Activated CD4-positive, alpha-beta memory T cell treated with anti-CD3 and anti-CD28 coated beads for 36 hours (primary cell): ENCODE results near the gene ENTREP3. TPM values are rescaled to one million over a fixed set of nuclear protein-coding genes. Genes with fewer than 3 reads are reported as not detected.

Experiments used
- CTCF ChIA-PET: fragments of 350-600 bp; sonication (Branson Sonifier 250); formaldehyde crosslinking; loops from one replicate; lab custom pipeline; 2021; ENCODE audit warnings: antibody characterized with exemption, inconsistent platforms; lab: Charles Lee
- POLR2A ChIA-PET: fragments of 350-600 bp; sonication (Branson Sonifier 250); formaldehyde crosslinking; loops from one replicate; lab custom pipeline; 2021; ENCODE audit warnings: antibody characterized with exemption; lab: Charles Lee
- DNase-seq: peaks from one replicate; pipeline ENCODE4 v3.0.0-alpha.2; 2020
- H3K27ac Mint-ChIP-seq: one replicate; pipeline ENCODE4 v1.8.0; 2021; ENCODE audit warnings: mixed read lengths
- H3K27me3 Mint-ChIP-seq: one replicate; pipeline ENCODE4 v1.8.0; 2021; ENCODE audit warnings: mixed read lengths
- H3K36me3 Mint-ChIP-seq: one replicate; pipeline ENCODE4 v1.8.0; 2021; ENCODE audit warnings: mixed read lengths
- H3K4me1 Mint-ChIP-seq: one replicate; pipeline ENCODE4 v1.8.0; 2021; ENCODE audit warnings: low read depth, mixed read lengths
- H3K4me3 Mint-ChIP-seq: one replicate; pipeline ENCODE4 v1.8.0; 2021; ENCODE audit warnings: mild to moderate bottlenecking, mixed read lengths
- H3K9me3 Mint-ChIP-seq: one replicate; pipeline ENCODE4 v1.8.0; 2021; ENCODE audit warnings: mixed read lengths
- intact Hi-C: fragments of 100-400 bp; cut with micrococcal nuclease; formaldehyde crosslinking; loops from one replicate; pipeline ENCODE4 v1.15.1; 2023
- total RNA-seq, 2 experiments: library from RNA; stranded (reverse); gene quantifications; one replicate each; pipeline ENCODE4 v1.2.3, GENCODE V29; 2021

Gene ENTREP3
- total RNA-seq, 2 experiments from 2014 or later = 32.9 to 34.1 TPM

DNA sequence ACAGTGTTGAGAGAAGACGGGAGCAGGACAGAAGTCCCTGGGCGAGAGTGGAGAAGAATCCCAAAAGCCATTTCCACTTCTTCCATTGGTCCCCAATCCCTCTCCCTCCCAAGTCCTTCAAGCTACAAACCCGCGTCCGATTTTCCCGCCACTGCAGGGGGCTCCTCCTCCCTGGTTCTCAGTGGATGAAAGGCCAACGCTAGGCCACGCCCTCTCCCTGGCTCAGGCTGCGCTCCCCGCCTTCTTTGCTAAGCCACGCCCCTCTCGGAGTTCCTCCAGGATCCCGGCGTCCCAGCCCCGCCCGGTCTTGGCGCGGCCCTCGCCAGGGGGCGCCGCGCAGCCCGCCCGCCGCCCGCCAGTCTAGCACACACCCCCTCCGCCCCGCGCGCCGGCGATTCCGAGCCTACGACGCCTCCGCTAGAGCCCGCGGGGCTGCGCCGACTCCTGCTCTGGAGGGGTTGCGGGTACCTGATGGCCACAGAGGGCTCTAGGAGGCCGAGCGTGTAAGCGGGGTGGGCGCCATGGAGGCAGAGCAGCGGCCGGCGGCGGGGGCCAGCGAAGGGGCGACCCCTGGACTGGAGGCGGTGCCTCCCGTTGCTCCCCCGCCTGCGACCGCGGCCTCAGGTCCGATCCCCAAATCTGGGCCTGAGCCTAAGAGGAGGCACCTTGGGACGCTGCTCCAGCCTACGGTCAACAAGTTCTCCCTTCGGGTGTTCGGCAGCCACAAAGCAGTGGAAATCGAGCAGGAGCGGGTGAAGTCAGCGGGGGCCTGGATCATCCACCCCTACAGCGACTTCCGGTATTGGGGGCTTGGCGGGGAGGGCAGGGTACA, 22.0 kb upstream of the ENTREP3 start, which contains the start of gene HCN3:
Gene HCN3 (plus strand): TSS at position 394 of the 832 bp plus-strand sequence. CDS start 128 bp downstream, at position 522.
- Mint-ChIP-seq H3K27me3 (no peaks in the 10 kb centered on the region), H3K36me3 (peaks cover 5% of the 10 kb centered on the region), H3K4me1 (peaks cover 32% of the 10 kb centered on the region), H3K9me3 (no peaks in the 10 kb centered on the region), H3K4me3 (peak within 1 kb of the TSS; percentile 65), H3K27ac (peak within 1 kb of the TSS; percentile 61)
- ChIA-PET POLR2A (interaction anchor here (1.0 to 1.6 kb wide), 2 partner anchors 31 to 43 kb away, joined by 3 to 6 read pairs; partner anchors contain the start of genes FDPS and RUSC1), CTCF (interaction anchor here (0.7 to 3.0 kb wide), 8 partner anchors 16 to 46 kb away, joined by 3 to 19 read pairs (median 8); partner anchors contain the start of genes FDPS and RUSC1)
- DNase-seq = peak; percentile 96
- intact Hi-C loops = loop anchor here (1.0 to 10.0 kb wide), 6 partner anchors 15 to 578 kb away; partner anchors contain the start of genes FDPS, GON4L, SCAMP3 and SYT11

DNA sequence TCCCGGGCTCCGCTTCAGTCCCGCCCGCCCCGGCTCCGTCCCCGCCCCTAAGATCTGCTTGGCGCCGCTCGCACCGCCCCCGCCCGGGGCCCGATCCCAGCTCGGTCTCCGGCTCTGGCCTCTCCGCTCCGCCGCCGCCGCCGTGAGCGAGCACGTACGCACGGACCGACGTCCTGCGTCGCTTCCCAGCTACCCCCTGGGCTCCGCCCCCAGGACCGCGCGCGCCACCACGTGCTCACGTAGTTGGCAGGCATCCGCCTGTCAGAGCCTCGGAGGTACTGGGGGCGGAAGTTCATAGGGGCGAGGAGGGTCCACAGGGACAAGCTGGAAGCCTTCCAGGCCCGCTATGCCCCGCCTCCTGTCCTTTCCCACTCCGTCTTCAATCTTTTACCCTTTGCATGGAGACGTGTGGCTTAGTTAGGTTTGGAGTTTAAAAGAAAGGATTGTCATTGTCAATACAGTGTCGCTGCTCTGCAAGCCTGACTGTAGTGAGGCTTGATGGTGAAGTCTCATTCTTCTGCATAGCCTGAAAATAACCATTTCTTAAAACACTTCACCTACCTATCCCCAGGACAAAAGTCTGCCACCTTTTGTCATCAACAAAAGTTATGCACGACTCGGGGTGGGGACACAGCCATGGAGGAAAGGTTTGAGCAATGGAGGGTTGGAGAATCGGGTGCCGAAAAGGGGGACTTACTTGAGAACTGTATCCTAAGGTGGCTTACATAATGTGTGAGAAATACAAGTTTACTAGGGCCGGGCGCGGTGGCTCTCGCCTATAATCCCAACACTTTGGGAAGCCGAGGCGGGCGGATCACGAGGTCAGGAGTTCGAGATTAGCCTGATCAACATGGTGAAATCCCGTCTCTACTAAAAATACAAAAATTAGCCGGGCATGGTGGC, 18.3 kb upstream of the ENTREP3 start, which contains the start of gene CLK2:
Gene CLK2 (minus strand): TSS at position 162 of the 903 bp plus-strand sequence. CDS start 2,527 bp downstream, outside the sequence.
- peaks cover 47% of the 10 kb centered on the region for H3K4me1 Mint-ChIP-seq
- H3K27ac Mint-ChIP-seq = peak within 1 kb of the TSS; percentile 85
- intact Hi-C loops = loop anchor here (1.0 to 10.0 kb wide), 4 partner anchors 11 to 581 kb away; partner anchors contain the start of genes GON4L, SCAMP3 and SYT11
- H3K9me3 Mint-ChIP-seq = no peaks in the 10 kb centered on the region
- DNase-seq = peak; percentile 98
- ChIA-PET CTCF (interaction anchor here (0.6 to 4.4 kb wide), 8 partner anchors 8 to 50 kb away, joined by 3 to 39 read pairs (median 4); partner anchors contain the start of genes FDPS and SCAMP3), POLR2A (interaction anchor here (0.5 to 2.5 kb wide), 10 partner anchors 10 to 590 kb away, joined by 3 to 14 read pairs (median 4); partner anchors contain the start of genes FDPS, GON4L and SCAMP3)
- H3K36me3 Mint-ChIP-seq = peaks cover 30% of the 10 kb centered on the region
- peak within 1 kb of the TSS; percentile 88 for H3K4me3 Mint-ChIP-seq
- H3K27me3 Mint-ChIP-seq = no peaks in the 10 kb centered on the region

DNA sequence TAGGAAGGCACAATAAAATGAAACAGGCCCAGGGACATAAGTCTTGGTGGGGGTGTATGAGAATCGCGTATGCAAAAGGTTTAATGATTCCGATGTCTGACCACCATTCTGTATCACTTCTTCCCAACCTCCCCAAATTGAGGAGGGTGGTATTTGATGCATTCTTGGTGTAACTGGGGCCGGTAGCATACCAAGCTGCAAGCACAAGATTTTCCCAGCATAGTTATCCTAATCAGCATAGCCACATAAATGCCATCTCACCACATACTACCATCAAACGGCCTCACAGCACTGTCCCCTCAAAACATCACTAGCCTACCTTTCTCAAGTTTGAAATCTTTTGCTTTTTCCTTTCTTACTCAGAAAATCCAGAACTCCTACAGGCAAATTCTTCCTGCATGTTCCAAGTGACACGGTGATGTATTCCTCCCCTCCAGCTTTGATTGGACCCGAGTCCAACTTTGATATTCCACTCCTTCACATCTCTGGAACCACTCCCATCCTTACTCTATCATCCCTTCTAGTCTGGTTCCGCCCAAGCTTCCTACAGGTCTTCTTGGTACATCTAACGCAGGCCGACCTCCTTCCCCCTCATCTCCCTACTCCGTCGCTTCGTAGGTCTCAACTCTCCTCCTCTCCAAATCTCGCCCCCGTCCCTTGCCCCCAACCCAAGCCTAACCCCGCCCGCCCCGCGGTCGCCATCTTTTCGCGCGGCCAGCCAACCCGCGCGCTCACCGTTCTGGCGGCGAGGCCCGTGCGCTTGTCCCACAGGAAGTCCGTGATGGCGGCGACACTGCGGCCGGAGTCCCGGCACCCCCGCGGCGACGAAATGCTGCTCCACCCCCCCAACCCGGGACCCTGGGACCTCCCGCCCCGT, 17.4 kb upstream of the ENTREP3 start:
- H3K27ac Mint-ChIP-seq = peak overlapping the region; percentile 85
- H3K27me3 Mint-ChIP-seq = no peaks in the 10 kb centered on the region
- DNase-seq = no peak
- H3K4me3 Mint-ChIP-seq = peak overlapping the region; percentile 88
- H3K36me3 Mint-ChIP-seq = peaks cover 36% of the 10 kb centered on the region
- peaks cover 43% of the 10 kb centered on the region for H3K4me1 Mint-ChIP-seq
- POLR2A ChIA-PET = interaction anchor here (0.6 to 2.5 kb wide), 10 partner anchors 9 to 584 kb away, joined by 3 to 14 read pairs (median 4); partner anchors contain the start of genes FDPS, GON4L and SCAMP3
- no peaks in the 10 kb centered on the region for H3K9me3 Mint-ChIP-seq
- CTCF ChIA-PET = interaction anchor here (0.6 to 4.4 kb wide), 7 partner anchors 8 to 50 kb away, joined by 3 to 39 read pairs (median 6); partner anchors contain the start of genes FDPS and SCAMP3
- intact Hi-C loops = loop anchor here (1.0 to 10.0 kb wide), 4 partner anchors 10 to 582 kb away; partner anchors contain the start of genes GON4L, SCAMP3 and SYT11

DNA sequence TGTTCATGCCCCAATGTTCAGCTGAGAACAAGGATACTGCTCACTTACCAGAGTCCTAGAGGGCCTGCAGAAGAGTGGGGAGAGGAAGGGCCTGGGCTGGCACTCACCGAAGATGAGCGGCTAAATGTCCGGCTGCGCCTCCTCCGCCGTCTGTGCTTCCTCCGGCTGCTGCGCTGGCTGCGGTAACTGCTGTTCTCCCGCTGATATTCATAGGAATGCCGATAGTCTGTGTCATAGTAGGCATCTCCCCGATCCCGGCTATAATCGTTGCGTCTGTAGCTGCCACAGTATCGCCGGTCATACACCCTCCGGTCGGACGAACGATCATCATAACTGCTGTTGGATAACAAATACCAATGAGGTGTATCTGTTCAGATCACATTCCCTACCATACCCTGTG, 14.1 kb upstream of the ENTREP3 start:
- POLR2A ChIA-PET = no interaction called here
- H3K36me3 Mint-ChIP-seq = peaks cover 64% of the 10 kb centered on the region
- no peak overlapping the region for H3K4me3 Mint-ChIP-seq
- no peaks in the 10 kb centered on the region for H3K9me3 Mint-ChIP-seq
- H3K27ac Mint-ChIP-seq = no peak overlapping the region
- CTCF ChIA-PET = no interaction called here
- peaks cover 29% of the 10 kb centered on the region for H3K4me1 Mint-ChIP-seq
- intact Hi-C loops = no loop called here
- no peak for DNase-seq
- no peaks in the 10 kb centered on the region for H3K27me3 Mint-ChIP-seq

DNA sequence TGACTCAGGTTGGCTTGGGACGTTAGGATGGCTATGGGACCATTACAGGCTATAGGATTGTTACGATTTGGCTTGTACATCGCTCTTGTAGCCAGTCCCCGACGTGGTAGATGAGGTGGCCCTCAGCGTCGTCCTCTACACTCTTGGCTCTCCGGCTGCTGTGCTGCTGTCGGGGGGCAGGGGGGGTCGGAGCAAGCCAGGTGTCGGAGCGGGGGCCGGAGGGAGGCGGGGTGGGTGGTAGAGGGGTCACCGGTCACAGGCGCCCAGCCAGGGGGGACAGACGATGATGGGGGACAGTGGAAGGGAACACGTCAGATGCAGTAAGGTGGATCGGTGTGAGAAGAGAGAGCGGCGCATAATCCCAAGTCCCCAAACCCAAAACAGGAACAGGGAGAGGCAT, 13.3 kb upstream of the ENTREP3 start:
- POLR2A ChIA-PET = no interaction called here
- DNase-seq = no peak
- CTCF ChIA-PET = interaction anchor here (0.9 kb wide), 1 partner anchor 55 kb away, joined by 3 read pairs; no protein-coding TSS in a partner anchor
- H3K27ac Mint-ChIP-seq = no peak overlapping the region
- H3K36me3 Mint-ChIP-seq = peaks cover 68% of the 10 kb centered on the region
- intact Hi-C loops = no loop called here
- H3K4me1 Mint-ChIP-seq = peaks cover 25% of the 10 kb centered on the region
- H3K4me3 Mint-ChIP-seq = no peak overlapping the region
- no peaks in the 10 kb centered on the region for H3K27me3 Mint-ChIP-seq
- H3K9me3 Mint-ChIP-seq = no peaks in the 10 kb centered on the region

DNA sequence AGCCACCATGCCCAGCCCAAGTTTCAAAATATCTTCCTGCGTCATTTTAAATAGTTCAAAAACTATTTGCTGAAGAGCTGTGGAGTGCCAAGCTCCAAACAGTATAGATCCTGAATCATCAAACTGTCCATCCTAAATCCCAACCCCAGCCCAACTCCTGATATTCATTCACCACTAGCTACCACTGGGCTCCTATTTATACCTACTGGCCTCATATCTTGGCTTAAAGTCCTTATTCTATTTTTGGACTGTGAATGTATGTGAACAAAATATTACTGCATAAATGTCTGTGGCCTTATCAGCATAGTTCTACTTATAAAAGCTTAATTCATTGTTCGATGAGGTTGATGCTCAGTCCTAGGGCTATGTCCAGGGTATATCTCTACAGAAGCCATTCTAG, 12.1 kb upstream of the ENTREP3 start:
- Mint-ChIP-seq H3K4me1 (peaks cover 23% of the 10 kb centered on the region), H3K4me3 (no peak overlapping the region), H3K27ac (no peak overlapping the region), H3K9me3 (no peaks in the 10 kb centered on the region), H3K36me3 (peaks cover 75% of the 10 kb centered on the region), H3K27me3 (no peaks in the 10 kb centered on the region)
- ChIA-PET POLR2A (interaction anchor here (0.6 kb wide), 1 partner anchor 223 kb away, joined by 3 read pairs; no protein-coding TSS in a partner anchor), CTCF (interaction anchor here (0.7 to 4.3 kb wide), 3 partner anchors 17 to 55 kb away, joined by 3 to 54 read pairs (median 3); partner anchors contain the start of gene FDPS)
- intact Hi-C loops = no loop called here
- DNase-seq = no peak

DNA sequence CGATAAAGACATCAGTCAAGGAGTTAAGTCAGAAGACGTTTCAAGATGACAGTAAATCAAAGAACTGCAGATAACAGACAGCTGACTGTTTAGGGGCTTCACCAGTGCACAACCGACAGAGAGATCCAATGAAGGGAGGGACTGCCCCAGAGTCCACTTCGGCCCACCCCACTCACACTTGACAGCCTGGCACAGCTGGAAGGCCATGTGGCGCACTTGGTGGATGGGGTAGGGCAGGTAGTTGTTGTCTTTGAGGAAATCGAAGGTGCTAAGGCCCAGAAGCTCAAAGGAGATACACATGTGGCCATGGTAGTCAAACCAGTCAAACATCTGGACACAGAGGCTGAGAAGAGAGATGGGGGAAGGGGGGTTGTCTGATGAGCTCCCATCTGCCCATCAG, 11.3 kb upstream of the ENTREP3 start:
- peaks cover 19% of the 10 kb centered on the region for H3K4me1 Mint-ChIP-seq
- H3K36me3 Mint-ChIP-seq = peaks cover 80% of the 10 kb centered on the region
- intact Hi-C loops = no loop called here
- ChIA-PET CTCF (interaction anchor here (1.3 to 4.3 kb wide), 2 partner anchors 16 to 57 kb away, joined by 5 to 54 read pairs; no protein-coding TSS in a partner anchor), POLR2A (interaction anchor here (0.6 kb wide), 1 partner anchor 223 kb away, joined by 3 read pairs; no protein-coding TSS in a partner anchor)
- no peaks in the 10 kb centered on the region for H3K27me3 Mint-ChIP-seq
- H3K9me3 Mint-ChIP-seq = no peaks in the 10 kb centered on the region
- no peak overlapping the region for H3K4me3 Mint-ChIP-seq
- no peak for DNase-seq
- H3K27ac Mint-ChIP-seq = no peak overlapping the region

DNA sequence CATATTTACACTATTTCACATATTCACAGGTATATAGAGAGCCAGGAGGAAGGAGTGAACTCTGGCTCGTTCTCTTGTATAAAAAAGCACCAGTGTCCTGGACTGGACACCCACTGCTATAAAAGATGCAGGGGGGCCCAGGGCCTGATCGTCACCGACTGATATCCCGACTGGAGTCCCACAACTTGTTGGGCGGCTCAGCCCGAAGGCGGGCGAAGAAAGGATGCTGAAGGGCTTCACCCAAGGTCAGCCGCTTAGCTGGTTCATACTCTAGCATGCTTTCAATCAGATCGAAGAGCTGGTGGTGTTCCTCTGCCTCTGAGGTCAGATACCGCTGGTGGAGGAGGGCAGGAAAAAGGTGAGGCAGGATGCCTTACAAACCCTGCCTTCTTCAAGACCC, 7.8 kb upstream of the ENTREP3 start:
- no peak for DNase-seq
- no peaks in the 10 kb centered on the region for H3K27me3 Mint-ChIP-seq
- CTCF ChIA-PET = interaction anchor here (0.9 to 1.2 kb wide), 3 partner anchors 12 to 60 kb away, joined by 3 to 14 read pairs (median 6); no protein-coding TSS in a partner anchor
- peaks cover 72% of the 10 kb centered on the region for H3K36me3 Mint-ChIP-seq
- intact Hi-C loops = no loop called here
- H3K4me1 Mint-ChIP-seq = peaks cover 24% of the 10 kb centered on the region
- no peak overlapping the region for H3K4me3 Mint-ChIP-seq
- H3K9me3 Mint-ChIP-seq = no peaks in the 10 kb centered on the region
- H3K27ac Mint-ChIP-seq = peak overlapping the region; percentile 88
- POLR2A ChIA-PET = interaction anchor here (1.2 kb wide), 1 partner anchor 10 kb away, joined by 4 read pairs; the partner anchor contains the start of gene CLK2

DNA sequence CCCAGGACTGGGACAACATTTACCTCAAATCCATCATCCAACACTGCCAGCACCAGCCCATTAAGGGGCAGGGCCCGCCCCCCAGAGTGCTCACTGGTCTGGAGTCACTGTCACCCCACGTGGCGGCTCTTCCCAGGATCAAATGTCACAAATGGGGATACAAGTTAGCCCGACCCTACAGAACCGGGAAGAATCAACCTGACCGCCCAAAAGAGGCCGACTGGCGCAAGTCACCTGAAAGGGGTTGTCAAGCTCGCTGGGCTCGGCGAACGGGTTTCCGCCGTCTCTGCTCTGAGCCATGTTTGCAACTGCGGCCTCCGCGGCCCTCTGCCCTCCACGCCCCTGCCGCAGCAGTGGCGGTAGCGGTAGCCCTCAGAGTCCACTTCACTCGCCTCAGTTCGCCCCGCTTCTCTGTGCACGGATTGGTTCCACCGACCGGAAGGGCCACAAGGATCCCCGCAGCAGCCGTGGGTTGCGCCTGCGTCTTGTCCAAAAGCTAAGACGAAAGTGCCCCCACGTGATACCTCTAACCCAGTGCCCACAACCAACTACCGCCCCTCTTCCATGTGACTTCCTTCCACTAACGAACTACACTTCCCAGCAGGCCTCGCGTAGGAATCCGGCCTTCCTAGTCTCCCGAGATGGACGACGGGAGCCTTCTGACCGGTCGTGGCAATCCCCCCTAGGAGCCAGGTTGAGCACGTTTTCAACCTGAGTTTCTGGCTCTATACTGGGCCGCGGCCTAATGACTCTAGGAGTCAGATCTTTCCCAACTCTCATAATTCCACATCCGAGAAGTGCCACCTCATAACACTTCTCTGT, 6.8 kb upstream of the ENTREP3 start, which contains the start of gene SCAMP3:
Gene SCAMP3 (minus strand): TSS at position 509 of the 822 bp plus-strand sequence. CDS start 209 bp downstream, at position 300.
- peaks cover 24% of the 10 kb centered on the region for H3K4me1 Mint-ChIP-seq
- CTCF ChIA-PET = interaction anchor here (1.2 to 5.6 kb wide), 6 partner anchors 11 to 62 kb away, joined by 4 to 90 read pairs (median 8); partner anchors contain the start of gene CLK2
- peaks cover 68% of the 10 kb centered on the region for H3K36me3 Mint-ChIP-seq
- peak within 1 kb of the TSS; percentile 88 for H3K27ac Mint-ChIP-seq
- no peaks in the 10 kb centered on the region for H3K9me3 Mint-ChIP-seq
- H3K4me3 Mint-ChIP-seq = peak within 1 kb of the TSS; percentile 98
- intact Hi-C loops = loop anchor here (1.0 kb wide), 5 partner anchors 11 to 300 kb away; partner anchors contain the start of genes ASH1L, CLK2 and HCN3
- no peaks in the 10 kb centered on the region for H3K27me3 Mint-ChIP-seq
- DNase-seq = peak; percentile 94
- POLR2A ChIA-PET = interaction anchor here (1.0 to 2.1 kb wide), 9 partner anchors 8 to 68 kb away, joined by 3 to 14 read pairs (median 5); partner anchors contain the start of genes CLK2 and FDPS
